HG03520 (cell line): ENCODE measurements around the gene TMOD3.
"Not testable (repeated sequence)": the region's sequence is repeated elsewhere in the genome, so short reads cannot be mapped to it uniquely, and the experiment has no call there.

ENCODE experiments used
- ATAC-seq: cut with Tn5 transposase; IDR thresholded peaks from one replicate; pipeline ENCODE4 v1.9.1; 2021; ENCODE audit warnings: mild to moderate bottlenecking, moderate library complexity; ENCODE audit not compliant: unreplicated experiment

Gene TMOD3

DNA sequence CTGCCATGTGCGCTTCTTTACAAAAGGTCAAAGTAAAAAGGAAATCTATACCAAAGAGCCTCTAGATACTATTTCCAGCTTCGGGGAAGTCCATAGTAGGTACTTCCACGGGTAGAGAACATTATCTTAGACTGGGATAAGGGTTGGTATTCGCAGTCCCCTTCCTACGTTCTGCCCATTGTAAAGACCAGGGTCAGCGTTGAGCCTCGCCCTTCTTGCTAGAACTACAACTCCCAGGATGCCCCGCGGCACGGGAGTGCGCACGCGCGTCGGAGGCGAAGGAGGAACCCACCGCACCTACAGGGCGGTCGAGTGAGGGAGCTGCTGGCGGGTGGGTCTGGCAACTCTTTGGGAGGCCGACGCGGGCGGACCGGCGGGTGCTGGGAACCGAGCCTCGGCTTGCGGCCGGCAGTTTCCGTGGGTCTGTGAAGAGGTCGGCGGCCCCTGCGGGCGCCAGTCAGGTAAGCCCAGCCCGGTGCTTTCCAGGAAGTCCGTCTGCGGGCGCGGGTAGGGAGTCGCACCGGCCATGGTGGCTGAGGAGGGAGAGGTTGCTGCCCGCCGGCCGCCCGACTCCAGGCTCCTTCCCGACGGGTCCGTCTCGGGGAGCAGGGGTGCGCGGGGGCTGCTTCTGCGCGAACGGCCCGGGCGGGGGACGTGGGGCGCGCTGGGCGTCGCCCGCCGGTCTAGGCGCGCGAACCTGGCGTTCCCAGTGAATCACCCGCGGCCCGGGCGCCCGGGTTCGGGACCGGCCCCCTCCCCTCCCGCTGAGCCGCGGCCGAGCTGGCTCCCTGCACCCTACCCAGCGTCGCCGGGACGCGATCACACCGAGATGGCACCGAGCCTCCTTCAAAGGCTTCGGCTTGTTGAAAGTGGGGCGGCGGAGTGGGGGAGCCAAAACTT, at the start of gene TMOD3:
Gene TMOD3 (plus strand): TSS at position 278 of the 900 bp plus-strand sequence. CDS start 33,232 bp downstream, outside the sequence.
- peak; percentile 87 for ATAC-seq

- no peak for ATAC-seq
Observed at GRCh38 chr15:51780636-51781035, 48.8 kb upstream of the TMOD3 start.

DNA sequence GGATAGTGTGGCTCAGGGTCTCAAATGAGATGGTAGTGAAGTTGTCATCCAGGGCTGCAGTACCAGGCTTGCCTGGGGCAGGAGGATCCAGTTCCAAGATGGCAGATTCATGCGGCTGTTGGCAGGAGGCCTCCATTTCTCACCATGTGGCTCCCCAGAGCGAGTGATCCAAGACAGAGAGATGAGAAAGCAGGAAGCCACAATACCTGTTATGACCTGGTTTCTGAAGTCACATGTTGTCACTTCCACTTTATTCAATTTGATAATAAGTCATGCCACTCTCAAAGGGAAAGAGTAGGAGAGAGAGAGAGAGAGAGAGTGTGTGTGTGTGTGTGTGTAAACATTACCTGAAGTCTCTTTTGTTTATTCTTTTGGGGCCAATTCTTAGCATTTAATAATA, 47.9 kb upstream of the TMOD3 start:
- ATAC-seq, result no peak

- no peak for ATAC-seq
Observed at GRCh38 chr15:51782357-51782896, 47.0 kb upstream of the TMOD3 start.

DNA sequence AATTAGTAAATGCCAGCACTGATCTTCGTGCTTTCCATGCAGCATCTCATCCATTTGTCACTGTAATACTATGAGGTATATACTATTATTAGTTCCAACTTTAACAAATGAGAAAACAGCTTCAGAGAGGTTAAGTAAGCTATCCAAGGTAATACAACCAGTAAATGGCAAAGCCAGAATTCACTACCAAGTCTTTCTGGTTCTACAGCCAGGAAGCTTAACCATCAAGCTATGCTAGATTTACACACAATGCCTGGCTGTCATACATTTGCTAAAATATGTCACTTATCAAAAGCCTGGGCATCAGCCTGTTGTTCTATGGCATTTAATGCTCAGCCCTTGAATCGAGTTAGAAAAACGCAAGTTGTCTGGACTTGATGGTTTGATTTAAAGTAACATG, 45.5 kb upstream of the TMOD3 start:
- no peak for ATAC-seq

GRCh38 chr15:51787130-51787529, 42.3 kb upstream of the TMOD3 start:
- ATAC-seq, result not testable (repeated sequence)

DNA sequence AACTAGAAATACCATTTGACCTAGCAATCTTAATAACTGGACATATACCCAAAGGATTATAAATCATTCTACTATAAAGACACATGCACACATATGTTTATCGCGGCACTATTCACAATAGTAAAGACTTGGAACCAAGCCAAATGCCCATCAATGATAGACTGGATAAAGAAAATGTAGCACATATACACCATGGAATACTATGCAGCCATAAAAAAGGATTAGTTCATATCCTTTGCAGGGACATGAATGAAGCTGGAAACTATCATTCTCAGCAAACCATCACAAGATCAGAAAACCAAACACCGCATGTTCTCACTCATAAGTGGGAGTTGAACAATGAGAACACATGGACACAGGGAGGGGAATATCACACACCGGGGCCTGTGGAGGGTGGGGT, 37.0 kb upstream of the TMOD3 start:
- ATAC-seq, result not testable (repeated sequence)

DNA sequence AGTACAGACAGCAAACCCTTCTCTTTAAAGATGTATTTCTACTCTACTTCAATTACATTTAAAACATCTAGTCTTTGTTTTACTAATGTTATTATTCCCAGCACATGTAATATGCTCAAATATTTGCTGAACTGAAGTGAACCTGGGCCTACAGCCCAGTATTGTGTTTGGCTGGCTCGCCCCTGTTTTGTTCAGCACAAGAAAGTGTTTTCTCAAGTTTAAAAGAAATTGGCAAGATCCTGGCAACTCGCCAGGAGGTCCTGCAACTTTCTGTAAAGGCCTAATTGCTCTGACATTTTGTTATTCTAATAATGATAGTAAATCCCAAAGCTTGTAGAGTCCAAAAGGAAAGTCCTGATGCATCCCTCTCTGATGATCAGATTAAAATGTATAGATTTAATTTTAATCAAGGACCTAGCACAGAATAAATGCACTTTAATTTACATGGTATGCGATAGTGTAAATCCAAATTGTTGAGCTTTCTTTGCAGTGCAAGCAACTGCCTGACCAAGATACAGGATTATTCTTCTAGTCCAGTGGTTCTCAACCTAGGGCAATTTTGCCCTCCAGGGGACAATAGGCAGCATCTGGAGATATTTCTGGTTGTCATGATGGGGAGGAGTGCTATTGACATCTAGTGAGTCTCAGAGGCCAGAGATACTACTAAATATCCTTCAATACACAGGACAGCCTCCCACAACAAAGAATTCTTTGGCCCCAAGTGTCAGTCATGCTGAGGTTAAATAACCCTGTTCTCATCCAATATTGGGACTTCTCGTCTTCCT, 35.7 kb upstream of the TMOD3 start:
- ATAC-seq, result no peak

- ATAC-seq, result no peak
Observed at GRCh38 chr15:51796847-51797401, 32.5 kb upstream of the TMOD3 start.

- no peak for ATAC-seq
Observed at GRCh38 chr15:51798281-51798680, 31.2 kb upstream of the TMOD3 start.

DNA sequence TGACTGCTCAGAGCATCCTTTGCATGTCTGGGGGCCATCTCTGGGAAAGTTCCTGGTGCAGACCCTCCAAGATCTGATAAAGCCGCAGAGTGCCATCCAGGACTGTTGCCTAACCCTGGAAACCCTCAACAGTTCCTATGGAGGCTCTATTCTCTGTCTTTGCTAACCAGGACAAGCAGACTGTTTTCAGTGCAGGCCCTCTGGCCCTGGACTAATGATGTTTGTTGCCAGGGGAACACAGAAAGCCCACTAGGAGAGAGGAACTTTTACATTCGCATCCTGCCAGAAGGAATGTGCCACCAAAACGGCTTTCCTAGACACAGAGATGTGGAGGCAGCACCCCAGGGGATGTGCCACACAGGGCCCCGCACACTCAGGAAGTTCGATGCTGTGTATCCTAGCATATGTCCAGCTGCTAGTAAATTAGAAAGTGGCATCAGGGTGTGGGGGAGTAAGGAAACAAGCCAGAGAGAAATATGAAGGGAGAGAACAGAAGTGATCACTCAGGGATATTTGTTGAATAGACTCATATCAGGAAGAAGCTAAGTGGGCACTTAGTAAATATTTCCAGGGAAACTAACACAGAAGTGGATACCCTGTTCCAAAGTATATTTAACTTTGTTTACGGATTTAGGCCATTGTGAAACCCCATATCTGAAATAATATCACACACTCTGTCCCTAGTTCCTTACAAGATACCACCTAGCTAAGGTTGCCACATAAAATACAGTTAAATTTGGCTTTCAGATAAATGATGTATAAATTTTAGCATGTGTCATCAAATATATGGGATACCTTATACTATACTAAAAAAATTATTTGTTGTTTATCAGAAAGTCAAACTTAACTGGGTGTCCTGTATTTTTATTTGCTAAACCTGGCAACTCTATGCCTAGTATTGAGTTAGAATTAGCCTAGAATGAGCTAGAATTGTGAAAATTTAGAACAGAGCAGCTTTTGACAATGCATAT, 29.9 kb upstream of the TMOD3 start:
- ATAC-seq, result no peak

- ATAC-seq, result no peak
Observed at GRCh38 chr15:51801391-51801835, 28.0 kb upstream of the TMOD3 start.

GRCh38 chr15:51802593-51802992, 26.9 kb upstream of the TMOD3 start:
- no peak for ATAC-seq

GRCh38 chr15:51803965-51804364, 25.5 kb upstream of the TMOD3 start:
- ATAC-seq, result no peak

GRCh38 chr15:51806123-51806522, 23.3 kb upstream of the TMOD3 start:
- ATAC-seq, result no peak

DNA sequence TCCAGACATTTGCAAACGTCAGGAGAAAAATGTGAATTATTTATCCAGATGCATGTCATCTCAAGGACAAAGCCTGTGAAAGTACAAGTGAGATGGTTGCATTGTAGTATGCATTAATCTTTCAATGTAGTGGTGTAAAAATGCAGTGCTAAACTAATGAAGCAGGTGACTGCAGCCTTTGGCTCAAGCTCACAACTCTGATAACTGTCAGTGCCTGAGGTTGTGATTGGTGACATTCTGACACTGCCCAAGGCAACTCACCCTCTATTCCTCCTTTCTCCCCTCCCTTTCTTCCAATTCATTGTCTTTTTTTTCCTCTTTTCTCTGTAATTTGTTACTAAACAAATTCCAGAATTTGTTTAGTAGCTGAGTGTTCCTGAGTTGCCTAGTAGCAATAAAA, 20.0 kb upstream of the TMOD3 start:
- no peak for ATAC-seq

DNA sequence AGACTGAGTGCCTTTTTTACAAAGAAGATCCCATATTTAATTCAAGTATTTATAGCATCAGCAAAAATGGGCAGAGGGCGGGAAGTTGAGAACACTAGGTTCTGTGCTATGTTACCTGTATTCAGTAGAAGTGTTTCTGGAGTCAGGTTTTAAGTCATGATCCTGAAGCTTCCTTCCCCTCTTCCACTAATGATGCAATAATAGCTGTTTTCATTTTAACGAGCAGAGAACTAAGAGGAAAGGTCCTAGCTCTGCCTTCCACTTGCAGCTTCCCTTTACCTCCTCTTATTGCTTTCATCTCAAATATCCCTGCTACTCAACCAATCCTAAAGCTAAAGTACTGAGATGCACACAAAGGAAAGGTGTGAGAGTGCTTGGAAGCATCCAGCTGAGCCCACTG, 16.9 kb upstream of the TMOD3 start:
- no peak for ATAC-seq

DNA sequence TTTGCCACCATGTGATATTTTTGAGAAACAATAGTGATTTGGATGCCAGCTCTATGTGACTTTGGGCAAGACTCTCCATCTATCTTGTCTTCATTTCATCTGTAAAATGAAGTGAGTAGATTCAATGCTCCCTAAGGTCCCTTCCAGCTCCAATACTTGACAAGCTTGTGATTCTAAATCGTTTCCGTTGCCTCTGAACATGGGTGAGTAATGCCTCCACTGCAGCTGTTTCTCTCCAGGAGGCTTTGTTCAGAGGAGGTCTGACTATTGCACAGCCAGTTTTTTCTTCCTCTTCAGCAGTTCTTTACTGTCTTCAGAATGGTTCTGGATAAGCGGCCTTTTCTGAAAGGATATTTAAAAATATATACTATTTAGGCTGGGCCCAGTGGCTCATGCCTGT, 14.8 kb upstream of the TMOD3 start:
- no peak for ATAC-seq

GRCh38 chr15:51816611-51817010, 12.8 kb upstream of the TMOD3 start:
- no peak for ATAC-seq

DNA sequence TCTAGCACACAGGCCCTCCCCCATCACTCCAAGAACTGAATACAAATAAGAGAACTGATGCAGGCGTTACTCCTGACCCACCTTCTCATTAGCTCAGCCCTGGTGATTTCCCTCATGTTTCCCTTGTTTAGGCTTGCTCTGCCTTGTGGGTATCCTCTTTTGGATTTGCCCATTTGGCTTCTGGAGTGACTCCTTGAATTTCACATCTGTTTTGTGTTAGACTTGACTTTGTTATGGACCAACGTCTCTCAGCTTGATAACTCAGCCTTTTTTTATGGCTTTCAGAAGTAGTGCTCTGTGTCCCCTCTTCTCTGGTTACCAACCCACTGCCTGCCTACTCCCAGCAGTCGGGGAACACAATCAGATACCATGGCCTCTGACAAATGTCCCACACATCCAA, 11.3 kb upstream of the TMOD3 start:
- no peak for ATAC-seq
